ENCODE results near the gene JAM3. TPM values are rescaled to one million over a fixed set of nuclear protein-coding genes. Genes with fewer than 3 reads are reported as not detected.

Gene JAM3
- total RNA-seq (2016; rRNA removed; fragmentation: Illumina TruSeq; extraction: Trizol) = 2.0 and 2.8 TPM in 2 replicates
- 0.20 and 0.26 TPM in 2 replicates for total RNA-seq (2016; cell fraction: cytosol; rRNA removed; fragmentation: Illumina TruSeq; extraction: Trizol; ENCODE audit: low read depth)
- total RNA-seq (2016; cell fraction: insoluble cytoplasmic fraction; rRNA removed; fragmentation: Illumina TruSeq; extraction: Trizol) = 1.3 and 2.8 TPM in 2 replicates
- total RNA-seq (2016; cell fraction: membrane; rRNA removed; fragmentation: Illumina TruSeq; extraction: Trizol) = 0.87 and 0.96 TPM in 2 replicates
- 2.9 and 3.8 TPM in 2 replicates for total RNA-seq (2016; cell fraction: nucleus; rRNA removed; fragmentation: Illumina TruSeq; extraction: Trizol)
- 0.71 and 0.98 TPM in 2 replicates for polyA plus RNA-seq (2011; rRNA removed)
- 0.83 and 1.1 TPM in 2 replicates for polyA plus RNA-seq (2011; cell fraction: cytosol; rRNA removed)
- 1.2 and 1.7 TPM in 2 replicates for polyA plus RNA-seq (2011; cell fraction: nucleus; rRNA removed)
- 0.97 and 1.0 TPM in 2 replicates for polyA plus RNA-seq (2012)
- polyA plus RNA-seq (2016; cell fraction: cytosol; fragmentation: Illumina TruSeq; extraction: Trizol; ENCODE audit: low read depth) = 0.15 TPM in 2 replicates
- polyA plus RNA-seq (2016; cell fraction: insoluble cytoplasmic fraction; fragmentation: Illumina TruSeq; extraction: Trizol; ENCODE audit: low read depth) = 1.6 and 1.7 TPM in 2 replicates
- polyA plus RNA-seq (2016; cell fraction: membrane; fragmentation: Illumina TruSeq; extraction: Trizol; ENCODE audit: low read depth) = 0.31 and 0.49 TPM in 2 replicates
- polyA plus RNA-seq (2016; cell fraction: nucleus; fragmentation: Illumina TruSeq; extraction: Trizol; ENCODE audit: insufficient read depth, low read depth) = 5.8 and 6.6 TPM in 2 replicates
- 1.6 TPM in 1 of 2 replicates, not detected in the other for polyA minus RNA-seq (2011; rRNA and poly(A)+ RNA removed; ENCODE audit: low replicate concordance)
- polyA minus RNA-seq (2011; cell fraction: cytosol; rRNA and poly(A)+ RNA removed) = 1.1 and 1.2 TPM in 2 replicates
- 0.37 and 0.39 TPM in 2 replicates for polyA minus RNA-seq (2011; cell fraction: nucleus; rRNA and poly(A)+ RNA removed)
- Bru-seq, nascent RNA = percentile 27 among the genes with signal in this experiment
- BruChase-seq, experiment 1, labeled RNA remaining after a 6-hour chase = percentile 32 among the genes with signal in this experiment
- percentile 22 among the genes with signal in this experiment for BruChase-seq, experiment 2, labeled RNA remaining after a 2-hour chase
- long read RNA-seq, experiment 1, partial matches to known transcripts = 0 of 1 reads
- long read RNA-seq, experiment 1, other reads (novel, unspliced or antisense) = 0 of 1 reads
- long read RNA-seq, experiment 2, partial matches to known transcripts = 0 of 8 reads
- long read RNA-seq, experiment 2, other reads (novel, unspliced or antisense) = 7 of 8 reads

- in situ Hi-C loops (cut with HindIII; ENCODE audit: extremely low pct_ligation_motif_present, low pct_unique_long_range_greater_than_20kb) (no loop called here), intact Hi-C loops (cut with micrococcal nuclease; ENCODE audit: unreplicated experiment) (no loop called here)
- Histone ChIP-seq H3K79me2 (ENCODE audit: insufficient read depth, low read length) (no peaks in the 10 kb centered on the region), H2AFZ (ENCODE audit: low read length) (no peak within 1 kb of the TSS), H3K9ac (ENCODE audit: insufficient read depth, low read depth, low read length) (no peak within 1 kb of the TSS), H3K4me3 (replicated peaks in 1 of 3; ENCODE audit: insufficient read depth in 1 of 3, low read depth in 2 of 3, low read length in 3 of 3) (peak within 1 kb of the TSS; percentile 58 to 74 (median 60); a peak in 5 of 6 replicates), H3K27me3 (ENCODE audit: control insufficient read depth in 1 of 2, insufficient read depth in 2 of 2, low read length in 2 of 2) (peaks cover 0 to 28% of the 10 kb centered on the region in 2 experiments; a peak in 3 of 5 replicates), H3K9me3 (ENCODE audit: low read length) (no peaks in the 10 kb centered on the region), H3K36me3 (replicated peaks in 1 of 2; ENCODE audit: control insufficient read depth in 1 of 2, insufficient read depth in 2 of 2, low read length in 2 of 2) (no peaks in the 10 kb centered on the region), H3K4me2 (ENCODE audit: low read depth, low read length) (peak within 1 kb of the TSS; percentile 86), H3K4me1 (ENCODE audit: insufficient read depth, low read length) (no peaks in the 10 kb centered on the region), H4K20me1 (ENCODE audit: insufficient read depth, low read length) (0 out of 2 replicates have a peak, but pooled peaks cover 5% of the 10 kb centered on the region), H3K27ac (ENCODE audit: extremely low read length, insufficient read depth, low read length) (no peak within 1 kb of the TSS)
- POLR2A ChIA-PET = no interaction called here
- ATAC-seq = peak; percentile 98
- DNase-seq (ENCODE audit: low spot score) = peak; percentile 83
- no TSS peak for BruUV-seq (replicated peaks)
- FAIRE-seq = no peak
- 1% methylated on average over 15 of the region's 57 CpGs for WGBS (ENCODE audit: low lambda C conversion rate)
- CTCF ChIA-PET (ENCODE audit: low intra/inter-chr PET ratio, low total read pairs) = no interaction called here
- TF ChIP-seq ZNF33A (CRISPR knock-in tag; IDR thresholded peaks at IDR 0.05; ENCODE audit: borderline replicate concordance) (no peak), ZNF761 (CRISPR knock-in tag; conservative IDR thresholded peaks at IDR 0.05) (no peak), HMG20B (CRISPR knock-in tag; conservative IDR thresholded peaks at IDR 0.05) (no peak), RNF2 (conservative IDR thresholded peaks at IDR 0.05; ENCODE audit: low read depth) (peak; percentile 59; the same call in 1 of the 2 replicates), GPN1 (CRISPR knock-in tag; IDR thresholded peaks at IDR 0.05; ENCODE audit: borderline replicate concordance) (no peak), ZIK1 (CRISPR knock-in tag; IDR thresholded peaks at IDR 0.05; ENCODE audit: borderline replicate concordance, low read depth) (no peak), ZNF546 (CRISPR knock-in tag; conservative IDR thresholded peaks at IDR 0.05) (no peak), ZNF660 (CRISPR knock-in tag; IDR thresholded peaks at IDR 0.05; ENCODE audit: borderline replicate concordance, low read depth) (no peak), MED1 (CRISPR knock-in tag; IDR thresholded peaks at IDR 0.05) (peak; percentile 29; the same call in 1 of the 2 replicates), ZNF30 (CRISPR knock-in tag; IDR thresholded peaks at IDR 0.05) (no peak), ZNF619 (CRISPR knock-in tag; IDR thresholded peaks at IDR 0.05) (0 out of 2 replicates have a peak, but pooled peaks have one; percentile 46), NFKBIZ (CRISPR knock-in tag; IDR thresholded peaks at IDR 0.05) (no peak), ZNF570 (CRISPR knock-in tag; IDR thresholded peaks at IDR 0.05; ENCODE audit: borderline replicate concordance) (no peak), ZNF382 (CRISPR knock-in tag; IDR thresholded peaks at IDR 0.05; ENCODE audit: borderline replicate concordance) (no peak), RFX1 (IDR thresholded peaks at IDR 0.05) (peak; percentile 96), TP53 (CRISPR knock-in tag; conservative IDR thresholded peaks at IDR 0.05) (no peak)
- TF ChIP-seq, protein P1, sequence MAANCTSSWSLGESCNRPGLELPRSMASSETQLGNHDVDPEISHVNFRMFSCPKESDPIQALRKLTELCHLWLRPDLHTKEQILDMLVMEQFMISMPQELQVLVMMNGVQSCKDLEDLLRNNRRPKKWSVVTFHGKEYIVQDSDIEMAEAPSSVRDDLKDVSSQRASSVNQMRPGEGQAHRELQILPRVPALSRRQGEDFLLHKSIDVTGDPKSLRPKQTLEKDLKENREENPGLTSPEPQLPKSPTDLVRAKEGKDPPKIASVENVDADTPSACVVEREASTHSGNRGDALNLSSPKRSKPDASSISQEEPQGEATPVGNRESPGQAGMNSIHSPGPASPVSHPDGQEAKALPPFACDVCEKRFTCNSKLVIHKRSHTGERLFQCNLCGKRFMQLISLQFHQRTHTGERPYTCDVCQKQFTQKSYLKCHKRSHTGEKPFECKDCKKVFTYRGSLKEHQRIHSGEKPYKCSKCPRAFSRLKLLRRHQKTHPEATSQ (CRISPR knock-in tag; IDR thresholded peaks at IDR 0.05; ENCODE audit: borderline replicate concordance) = no peak
- TF ChIP-seq, protein P2, sequence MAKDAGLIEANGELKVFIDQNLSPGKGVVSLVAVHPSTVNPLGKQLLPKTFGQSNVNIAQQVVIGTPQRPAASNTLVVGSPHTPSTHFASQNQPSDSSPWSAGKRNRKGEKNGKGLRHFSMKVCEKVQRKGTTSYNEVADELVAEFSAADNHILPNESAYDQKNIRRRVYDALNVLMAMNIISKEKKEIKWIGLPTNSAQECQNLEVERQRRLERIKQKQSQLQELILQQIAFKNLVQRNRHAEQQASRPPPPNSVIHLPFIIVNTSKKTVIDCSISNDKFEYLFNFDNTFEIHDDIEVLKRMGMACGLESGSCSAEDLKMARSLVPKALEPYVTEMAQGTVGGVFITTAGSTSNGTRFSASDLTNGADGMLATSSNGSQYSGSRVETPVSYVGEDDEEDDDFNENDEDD (CRISPR knock-in tag; IDR thresholded peaks at IDR 0.05; ENCODE audit: borderline replicate concordance) = peak; percentile 57; the same call in 1 of the 2 replicates
These were observed at the start of gene JAM3 for GRCh38 chr11:134068829-134069425. Gene JAM3, plus strand, starts transcription at chr11:134069072. Its CDS starts 12 bp downstream, at chr11:134069084.
